HEK293T (cell line): Measurements from ENCODE around the gene SELENOM.

Experiments used
- ARNT ChIP-seq: fragments of 450-650 bp; IDR thresholded peaks from 2 replicates; pipeline ENCODE4 v1.6.1; 2017; ENCODE audit warnings: mild to moderate bottlenecking
- BHLHE40 ChIP-seq: fragments of 450-650 bp; IDR thresholded peaks from 2 replicates; pipeline ENCODE4 v1.6.1; 2016; ENCODE audit warnings: mild to moderate bottlenecking, moderate library complexity, borderline replicate concordance
- FOXM1 ChIP-seq: fragments of 450-650 bp; IDR thresholded peaks from 2 replicates; pipeline ENCODE4 v1.6.1; 2017; ENCODE audit warnings: mild to moderate bottlenecking, borderline replicate concordance
- LEF1 ChIP-seq: fragments of 450-650 bp; IDR thresholded peaks from 2 replicates; pipeline ENCODE4 v1.6.1; 2017; ENCODE audit warnings: mild to moderate bottlenecking, borderline replicate concordance
- SP1 ChIP-seq: fragments of 450-650 bp; IDR thresholded peaks from 2 replicates; pipeline ENCODE4 v1.6.1; 2017
- TARDBP ChIP-seq: fragments of 450-650 bp; IDR thresholded peaks from 2 replicates; pipeline ENCODE4 v1.6.1; 2016

- TF ChIP-seq LEF1 (no peak), FOXM1 (no peak), TARDBP (no peak), SP1 (no peak), BHLHE40 (no peak), ARNT (no peak)
Measured at GRCh38 chr22:31085928-31086327, 21.4 kb downstream of the SELENOM start.
